Spinal cord (tissue), 10 donors: ENCODE results near the gene ZNF677. TPM values are rescaled to one million over a fixed set of nuclear protein-coding genes. Genes with fewer than 3 reads are reported as not detected.
"Not testable (repeated sequence)": the region's sequence is repeated elsewhere in the genome, so short reads cannot be mapped to it uniquely, and the experiment has no call there.

Experiments
- DNase-seq, 6 donors: peaks; one replicate each; pipeline versions ENCODE4 v3.0.0 to v3.0.0-alpha.2; 2013 to 2015; ENCODE audit warnings: low spot score in 6 of 6, low read depth in 4 of 6
- H3K27ac ChIP-seq: one replicate; pipeline ENCODE4 v1.5.1; 2013; ENCODE audit warnings: low read depth, low read length, control low read depth
- H3K27me3 ChIP-seq: one replicate; pipeline ENCODE4 v1.6.1; 2013; ENCODE audit warnings: low read length; ENCODE audit not compliant: control insufficient read depth, insufficient read depth
- H3K36me3 ChIP-seq: one replicate; pipeline ENCODE4 v1.6.1; 2013; ENCODE audit warnings: low read length; ENCODE audit not compliant: control insufficient read depth, insufficient read depth
- H3K4me1 ChIP-seq: one replicate; pipeline ENCODE4 v1.6.1; 2013; ENCODE audit warnings: low read length; ENCODE audit not compliant: control insufficient read depth, insufficient read depth
- H3K4me3 ChIP-seq: one replicate; pipeline ENCODE4 v1.5.1; 2013; ENCODE audit warnings: low read depth, low read length, control low read depth
- H3K9me3 ChIP-seq: one replicate; pipeline ENCODE4 v1.6.1; 2013; ENCODE audit warnings: low read length; ENCODE audit not compliant: control insufficient read depth, insufficient read depth
- WGBS: methylation state at CpG from one replicate; pipeline ENCODE4 v1.1.5; 2013; ENCODE audit warnings: missing lambda C conversion rate; ENCODE audit not compliant: insufficient coverage; 5-methylcytosine and 5-hydroxymethylcytosine counted together
- polyA plus RNA-seq, 2 donors: library from polyadenylated mRNA; unstranded; fragments of 120-200 nt; gene quantifications; one replicate each; pipeline ENCODE4 v1.2.1, GENCODE V29; 2013; ENCODE audit not compliant: insufficient read length in 2 of 2
- total RNA-seq, 2 donors: library from RNA; depleted of rRNA in 1 of 2; stranded (reverse); fragments of 120-200 nt in 1 of 2; fragments of >200 nt in 1 of 2; gene quantifications; one replicate each; pipeline versions ENCODE4 v1.2.3 to v1.2.4, GENCODE V29; 2013 to 2014
- donor health status: healthy.

Gene ZNF677
- total and polyA plus RNA-seq, 4 donors = 39.2 to 47.9 (median 42.8) TPM

GRCh38 chr19:53269861-53270260 is 15.2 kb upstream of the ZNF677 start:
- H3K4me1 ChIP-seq, H3K27ac ChIP-seq, H3K27me3 ChIP-seq, H3K36me3 ChIP-seq, H3K9me3 ChIP-seq, DNase-seq, H3K4me3 ChIP-seq: not testable (repeated sequence)
- WGBS = 92% methylated on average over 15 of the region's 27 CpGs

- not testable (repeated sequence) for DNase-seq, H3K36me3 ChIP-seq, H3K27ac ChIP-seq, H3K9me3 ChIP-seq, H3K4me1 ChIP-seq, H3K27me3 ChIP-seq, H3K4me3 ChIP-seq
- WGBS = no CpG with 5 or more reads among the region's 5 CpGs
These were observed 12.9 kb upstream of the ZNF677 start, which contains the start of gene VN1R4 for GRCh38 chr19:53267623-53268022. VN1R4 (minus strand) TSS chr19:53267723; CDS start chr19:53267665, 58 bp downstream.

GRCh38 chr19:53257715-53258342 is 3.2 kb upstream of the ZNF677 start, which contains the start of gene VN1R2:
VN1R2 (plus strand) TSS chr19:53258292; CDS start chr19:53258376, 84 bp downstream.
- not testable (repeated sequence) for H3K9me3 ChIP-seq, H3K27ac ChIP-seq

GRCh38 chr19:53246498-53246897 is 8.2 kb downstream of the ZNF677 start:
- DNase-seq = no peak
- WGBS = no CpG with 5 or more reads among the region's 1 CpG
- peaks cover 5% of the 10 kb centered on the region for H3K9me3 ChIP-seq
- peaks cover 19% of the 10 kb centered on the region for H3K36me3 ChIP-seq
- no peaks in the 10 kb centered on the region for H3K4me1 ChIP-seq
- H3K4me3 ChIP-seq = no peak overlapping the region
- no peaks in the 10 kb centered on the region for H3K27me3 ChIP-seq
- H3K27ac ChIP-seq = no peak overlapping the region

More at GRCh38 chr19:53257715-53258342, 3.2 kb upstream of the ZNF677 start, which contains the start of gene VN1R2:
- H3K36me3 ChIP-seq, H3K27me3 ChIP-seq, H3K4me3 ChIP-seq, DNase-seq, H3K4me1 ChIP-seq: not testable (repeated sequence)
- 54% methylated on average over 12 of the region's 14 CpGs for WGBS

- peaks cover 16% of the 10 kb centered on the region for H3K36me3 ChIP-seq
- no peak overlapping the region for H3K4me3 ChIP-seq
- no peak for DNase-seq
- no peaks in the 10 kb centered on the region for H3K27me3 ChIP-seq
- H3K4me1 ChIP-seq = no peaks in the 10 kb centered on the region
- WGBS = no CpG with 5 or more reads among the region's 4 CpGs
- H3K9me3 ChIP-seq = peaks cover 17% of the 10 kb centered on the region
- no peak overlapping the region for H3K27ac ChIP-seq
These were observed 17.4 kb downstream of the ZNF677 start for GRCh38 chr19:53237114-53237777.

- Histone ChIP-seq H3K27ac (no peak overlapping the region), H3K4me1 (no peaks in the 10 kb centered on the region), H3K9me3 (peaks cover 7% of the 10 kb centered on the region), H3K4me3 (no peak overlapping the region), H3K36me3 (peaks cover 4% of the 10 kb centered on the region), H3K27me3 (no peaks in the 10 kb centered on the region)
- WGBS = 92% methylated on average over 19 of the region's 20 CpGs
- DNase-seq = no peak
These were observed 30.1 kb downstream of the ZNF677 start for GRCh38 chr19:53224606-53225005.

- H3K4me3 ChIP-seq, H3K27ac ChIP-seq, H3K36me3 ChIP-seq, H3K4me1 ChIP-seq, H3K27me3 ChIP-seq, DNase-seq: not testable (repeated sequence)
- H3K9me3 ChIP-seq = peaks cover 11% of the 10 kb centered on the region
- WGBS = 100% methylated on average over 3 of the region's 28 CpGs
These were observed 32.0 kb downstream of the ZNF677 start for GRCh38 chr19:53222716-53223115.

GRCh38 chr19:53212703-53213320 is 41.9 kb downstream of the ZNF677 start:
- H3K27ac ChIP-seq = no peak overlapping the region

GRCh38 chr19:53211554-53211953 is 43.1 kb downstream of the ZNF677 start:
- not testable (repeated sequence) for H3K27ac ChIP-seq, H3K4me3 ChIP-seq, DNase-seq, H3K27me3 ChIP-seq, H3K36me3 ChIP-seq, H3K4me1 ChIP-seq
- peaks cover 16% of the 10 kb centered on the region for H3K9me3 ChIP-seq
- WGBS = no CpG with 5 or more reads among the region's 3 CpGs

More at GRCh38 chr19:53212703-53213320, 41.9 kb downstream of the ZNF677 start:
- Histone ChIP-seq H3K4me3 (no peak overlapping the region), H3K36me3 (peaks cover 8% of the 10 kb centered on the region), H3K9me3 (peaks cover 17% of the 10 kb centered on the region), H3K4me1 (no peaks in the 10 kb centered on the region), H3K27me3 (no peaks in the 10 kb centered on the region)
- no CpG with 5 or more reads among the region's 2 CpGs for WGBS
- DNase-seq = no peak
